Measurements from ENCODE around the gene LCLAT1. TPM values are rescaled to one million over a fixed set of nuclear protein-coding genes. Genes with fewer than 3 reads are reported as not detected.

The LCLAT1 gene
- total RNA-seq, 1 experiment from 2014 or later, result 36.0 TPM

DNA sequence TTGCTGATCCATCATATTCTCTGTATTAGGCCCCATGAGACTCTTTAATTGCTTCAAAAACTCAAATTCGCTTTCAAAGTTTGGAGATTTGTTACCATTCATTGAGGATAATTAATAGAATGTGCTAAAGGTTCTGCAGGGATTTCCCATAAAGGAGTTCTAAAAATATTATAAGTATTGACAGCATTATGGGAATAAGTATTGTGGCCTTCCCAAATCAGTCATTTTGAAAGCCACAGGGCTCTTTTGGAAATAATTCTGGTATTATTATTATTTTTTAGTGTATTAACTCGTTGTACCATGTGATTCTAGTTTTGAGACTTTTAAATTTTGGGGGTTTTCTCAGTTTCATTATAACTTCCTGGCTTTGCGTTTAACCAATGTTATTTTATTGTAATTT lies 37.1 kb downstream of the LCLAT1 start:
- ChIA-PET POLR2A (no interaction called here), CTCF (no interaction called here)
- TF ChIP-seq SIN3A (IDR thresholded peaks at IDR 0.05; ENCODE audit: borderline replicate concordance, insufficient read depth, low read depth, low read length), result no peak
- TF ChIP-seq, protein P1, sequence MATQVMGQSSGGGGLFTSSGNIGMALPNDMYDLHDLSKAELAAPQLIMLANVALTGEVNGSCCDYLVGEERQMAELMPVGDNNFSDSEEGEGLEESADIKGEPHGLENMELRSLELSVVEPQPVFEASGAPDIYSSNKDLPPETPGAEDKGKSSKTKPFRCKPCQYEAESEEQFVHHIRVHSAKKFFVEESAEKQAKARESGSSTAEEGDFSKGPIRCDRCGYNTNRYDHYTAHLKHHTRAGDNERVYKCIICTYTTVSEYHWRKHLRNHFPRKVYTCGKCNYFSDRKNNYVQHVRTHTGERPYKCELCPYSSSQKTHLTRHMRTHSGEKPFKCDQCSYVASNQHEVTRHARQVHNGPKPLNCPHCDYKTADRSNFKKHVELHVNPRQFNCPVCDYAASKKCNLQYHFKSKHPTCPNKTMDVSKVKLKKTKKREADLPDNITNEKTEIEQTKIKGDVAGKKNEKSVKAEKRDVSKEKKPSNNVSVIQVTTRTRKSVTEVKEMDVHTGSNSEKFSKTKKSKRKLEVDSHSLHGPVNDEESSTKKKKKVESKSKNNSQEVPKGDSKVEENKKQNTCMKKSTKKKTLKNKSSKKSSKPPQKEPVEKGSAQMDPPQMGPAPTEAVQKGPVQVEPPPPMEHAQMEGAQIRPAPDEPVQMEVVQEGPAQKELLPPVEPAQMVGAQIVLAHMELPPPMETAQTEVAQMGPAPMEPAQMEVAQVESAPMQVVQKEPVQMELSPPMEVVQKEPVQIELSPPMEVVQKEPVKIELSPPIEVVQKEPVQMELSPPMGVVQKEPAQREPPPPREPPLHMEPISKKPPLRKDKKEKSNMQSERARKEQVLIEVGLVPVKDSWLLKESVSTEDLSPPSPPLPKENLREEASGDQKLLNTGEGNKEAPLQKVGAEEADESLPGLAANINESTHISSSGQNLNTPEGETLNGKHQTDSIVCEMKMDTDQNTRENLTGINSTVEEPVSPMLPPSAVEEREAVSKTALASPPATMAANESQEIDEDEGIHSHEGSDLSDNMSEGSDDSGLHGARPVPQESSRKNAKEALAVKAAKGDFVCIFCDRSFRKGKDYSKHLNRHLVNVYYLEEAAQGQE (IDR thresholded peaks at IDR 0.05; ENCODE audit: insufficient read depth in 1 of 2, low read depth in 2 of 2, low read length in 1 of 2), result no peak
- no peak for TF ChIP-seq TCF7L2 (IDR thresholded peaks at IDR 0.05; ENCODE audit: low read depth, low read length)
- no peak for TF ChIP-seq POLR2AphosphoS5 (IDR thresholded peaks at IDR 0.05; ENCODE audit: low read depth, low read length)
- TF ChIP-seq, protein P2, sequence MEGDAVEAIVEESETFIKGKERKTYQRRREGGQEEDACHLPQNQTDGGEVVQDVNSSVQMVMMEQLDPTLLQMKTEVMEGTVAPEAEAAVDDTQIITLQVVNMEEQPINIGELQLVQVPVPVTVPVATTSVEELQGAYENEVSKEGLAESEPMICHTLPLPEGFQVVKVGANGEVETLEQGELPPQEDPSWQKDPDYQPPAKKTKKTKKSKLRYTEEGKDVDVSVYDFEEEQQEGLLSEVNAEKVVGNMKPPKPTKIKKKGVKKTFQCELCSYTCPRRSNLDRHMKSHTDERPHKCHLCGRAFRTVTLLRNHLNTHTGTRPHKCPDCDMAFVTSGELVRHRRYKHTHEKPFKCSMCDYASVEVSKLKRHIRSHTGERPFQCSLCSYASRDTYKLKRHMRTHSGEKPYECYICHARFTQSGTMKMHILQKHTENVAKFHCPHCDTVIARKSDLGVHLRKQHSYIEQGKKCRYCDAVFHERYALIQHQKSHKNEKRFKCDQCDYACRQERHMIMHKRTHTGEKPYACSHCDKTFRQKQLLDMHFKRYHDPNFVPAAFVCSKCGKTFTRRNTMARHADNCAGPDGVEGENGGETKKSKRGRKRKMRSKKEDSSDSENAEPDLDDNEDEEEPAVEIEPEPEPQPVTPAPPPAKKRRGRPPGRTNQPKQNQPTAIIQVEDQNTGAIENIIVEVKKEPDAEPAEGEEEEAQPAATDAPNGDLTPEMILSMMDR (IDR thresholded peaks at IDR 0.05), result no peak
- Histone ChIP-seq H3K27me3 (ENCODE audit: control insufficient read depth, insufficient read depth, low read length) (no peaks in the 10 kb centered on the region), H3K27ac (ENCODE audit: low read length) (no peak overlapping the region), H3K4me1 (ENCODE audit: control insufficient read depth, insufficient read depth, low read length) (no peaks in the 10 kb centered on the region), H3K4me3 (ENCODE audit: low read depth in 2 of 2, low read length in 2 of 2) (no peak overlapping the region), H3K36me3 (ENCODE audit: control insufficient read depth, insufficient read depth, low read length) (no peaks in the 10 kb centered on the region), H3K9me3 (ENCODE audit: control insufficient read depth, insufficient read depth, low read depth, low read length) (no peaks in the 10 kb centered on the region)
- intact Hi-C loops (cut with micrococcal nuclease; ENCODE audit: unreplicated experiment), result no loop called here
- in situ Hi-C loops (cut with HindIII; ENCODE audit: low pct_unique_long_range_greater_than_20kb, low sequenced_read_pairs), result no loop called here
- DNase-seq (ENCODE audit: low read depth, low spot score), result no peak
- no TSS peak for BruUV-seq (replicated peaks)
- ATAC-seq, result no peak

DNA sequence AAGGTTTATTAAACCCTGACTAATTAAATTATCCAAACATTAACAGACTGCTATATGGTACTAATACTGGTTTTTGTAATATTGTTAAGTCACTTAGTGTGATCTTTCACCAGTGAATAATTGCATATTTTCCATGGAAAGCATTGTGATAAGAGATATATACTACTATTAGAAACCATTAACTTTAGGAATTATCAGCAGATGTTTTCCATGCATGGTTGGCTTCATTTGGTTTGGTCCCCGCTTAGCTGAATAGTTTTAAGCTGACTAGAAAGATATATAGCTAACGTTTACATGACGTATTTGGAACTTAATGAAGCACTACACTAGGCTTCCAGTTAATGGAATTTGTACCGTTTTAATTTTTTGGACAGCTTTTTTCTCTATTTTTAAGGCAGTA lies 37.9 kb downstream of the LCLAT1 start:
- H3K27ac ChIP-seq (ENCODE audit: low read length), result no peak overlapping the region
- H3K36me3 ChIP-seq (ENCODE audit: control insufficient read depth, insufficient read depth, low read length), result no peaks in the 10 kb centered on the region
- ChIA-PET POLR2A (no interaction called here), CTCF (no interaction called here)
- no peak for ATAC-seq
- H3K27me3 ChIP-seq (ENCODE audit: control insufficient read depth, insufficient read depth, low read length), result no peaks in the 10 kb centered on the region
- in situ Hi-C loops (cut with HindIII; ENCODE audit: low pct_unique_long_range_greater_than_20kb, low sequenced_read_pairs) (no loop called here), intact Hi-C loops (cut with micrococcal nuclease; ENCODE audit: unreplicated experiment) (no loop called here)
- BruUV-seq (replicated peaks), result no TSS peak
- no peaks in the 10 kb centered on the region for H3K9me3 ChIP-seq (ENCODE audit: control insufficient read depth, insufficient read depth, low read depth, low read length)
- no peaks in the 10 kb centered on the region for H3K4me1 ChIP-seq (ENCODE audit: control insufficient read depth, insufficient read depth, low read length)
- DNase-seq (ENCODE audit: low read depth, low spot score), result no peak
- TF ChIP-seq POLR2AphosphoS5 (IDR thresholded peaks at IDR 0.05; ENCODE audit: low read depth, low read length) (no peak), TCF7L2 (IDR thresholded peaks at IDR 0.05; ENCODE audit: low read depth, low read length) (no peak), SIN3A (IDR thresholded peaks at IDR 0.05; ENCODE audit: borderline replicate concordance, insufficient read depth, low read depth, low read length) (no peak)
- TF ChIP-seq, protein P1 (IDR thresholded peaks at IDR 0.05; ENCODE audit: insufficient read depth in 1 of 2, low read depth in 2 of 2, low read length in 1 of 2), result no peak
- TF ChIP-seq, protein P2 (IDR thresholded peaks at IDR 0.05), result no peak
- H3K4me3 ChIP-seq (ENCODE audit: low read depth in 2 of 2, low read length in 2 of 2), result no peak overlapping the region
